Nephron (organoid): ENCODE data around the gene ALMS1.

Experiments
- H3K27ac Mint-ChIP-seq, 3 experiments: 2 replicates each; pipeline ENCODE4 v1.8.0; 2020; ENCODE audit warnings: mixed read lengths in 3 of 3, mild to moderate bottlenecking in 2 of 3, moderate library complexity in 1 of 3
- H3K27me3 Mint-ChIP-seq: 2 replicates; pipeline ENCODE4 v1.8.0; 2021; ENCODE audit warnings: low read depth, mild to moderate bottlenecking, moderate library complexity, mixed read lengths
- H3K36me3 Mint-ChIP-seq: 2 replicates; pipeline ENCODE4 v1.8.0; 2020; ENCODE audit warnings: low read depth, mixed read lengths
- H3K4me1 Mint-ChIP-seq: 2 replicates; pipeline ENCODE4 v1.8.0; 2020; ENCODE audit warnings: mixed read lengths
- H3K4me3 Mint-ChIP-seq, 3 experiments: 2 replicates each; pipeline ENCODE4 v1.8.0; 2020; ENCODE audit warnings: mild to moderate bottlenecking in 3 of 3, mixed read lengths in 3 of 3, moderate library complexity in 2 of 3
- H3K9me3 Mint-ChIP-seq: 2 replicates; pipeline ENCODE4 v1.8.0; 2020; ENCODE audit warnings: mixed read lengths
- TF ChIP-seq, protein P1 (sequence below), 3 experiments: fragments of 200-600 bp; sonication (generic); IDR thresholded peaks; one replicate each; pipeline ENCODE4 v1.5.0; 2021; ENCODE audit warnings: antibody characterized with exemption in 3 of 3; ENCODE audit not compliant: unreplicated experiment in 3 of 3

ALMS1 gene

DNA sequence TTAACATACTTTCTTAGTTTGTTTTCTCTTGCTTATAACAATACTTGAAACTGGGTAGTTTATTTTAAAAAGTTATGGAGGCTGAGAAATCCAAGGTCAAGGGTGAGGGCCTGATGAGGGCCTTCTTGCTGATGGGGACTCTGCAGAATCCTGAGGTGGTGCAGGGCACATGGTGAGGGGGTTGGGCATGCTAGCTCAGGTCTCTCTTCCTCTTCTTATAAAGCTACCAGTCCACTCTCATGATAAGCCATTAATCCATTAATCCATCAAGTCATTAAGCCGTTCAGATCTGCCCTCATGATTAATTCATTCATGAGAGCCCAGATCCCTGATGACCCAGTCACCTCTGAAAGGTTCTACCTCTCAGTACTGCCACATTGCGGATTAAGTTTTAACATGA lies 21.4 kb downstream of the ALMS1 start:
- peaks cover 75% of the 10 kb centered on the region for H3K36me3 Mint-ChIP-seq
- H3K27ac Mint-ChIP-seq: no peak overlapping the region
- peaks cover 47% of the 10 kb centered on the region for H3K9me3 Mint-ChIP-seq
- H3K27me3 Mint-ChIP-seq: no peaks in the 10 kb centered on the region
- no peaks in the 10 kb centered on the region for H3K4me1 Mint-ChIP-seq
- H3K4me3 Mint-ChIP-seq: no peak overlapping the region
- TF ChIP-seq, protein P1, sequence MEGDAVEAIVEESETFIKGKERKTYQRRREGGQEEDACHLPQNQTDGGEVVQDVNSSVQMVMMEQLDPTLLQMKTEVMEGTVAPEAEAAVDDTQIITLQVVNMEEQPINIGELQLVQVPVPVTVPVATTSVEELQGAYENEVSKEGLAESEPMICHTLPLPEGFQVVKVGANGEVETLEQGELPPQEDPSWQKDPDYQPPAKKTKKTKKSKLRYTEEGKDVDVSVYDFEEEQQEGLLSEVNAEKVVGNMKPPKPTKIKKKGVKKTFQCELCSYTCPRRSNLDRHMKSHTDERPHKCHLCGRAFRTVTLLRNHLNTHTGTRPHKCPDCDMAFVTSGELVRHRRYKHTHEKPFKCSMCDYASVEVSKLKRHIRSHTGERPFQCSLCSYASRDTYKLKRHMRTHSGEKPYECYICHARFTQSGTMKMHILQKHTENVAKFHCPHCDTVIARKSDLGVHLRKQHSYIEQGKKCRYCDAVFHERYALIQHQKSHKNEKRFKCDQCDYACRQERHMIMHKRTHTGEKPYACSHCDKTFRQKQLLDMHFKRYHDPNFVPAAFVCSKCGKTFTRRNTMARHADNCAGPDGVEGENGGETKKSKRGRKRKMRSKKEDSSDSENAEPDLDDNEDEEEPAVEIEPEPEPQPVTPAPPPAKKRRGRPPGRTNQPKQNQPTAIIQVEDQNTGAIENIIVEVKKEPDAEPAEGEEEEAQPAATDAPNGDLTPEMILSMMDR (IDR thresholded peaks at IDR 0.05; ENCODE audit: unreplicated experiment in 3 of 3): no peak

- H3K27ac Mint-ChIP-seq: no peak overlapping the region
- H3K9me3 Mint-ChIP-seq: peaks cover 37% of the 10 kb centered on the region
Observed at GRCh38 chr2:73408198-73408597, 22.6 kb downstream of the ALMS1 start.

GRCh38 chr2:73414696-73415095 lies 29.1 kb downstream of the ALMS1 start:
- TF ChIP-seq, protein P1 (IDR thresholded peaks at IDR 0.05; ENCODE audit: unreplicated experiment in 3 of 3): no peak
- peaks cover 11% of the 10 kb centered on the region for H3K4me1 Mint-ChIP-seq
- no peak overlapping the region for H3K4me3 Mint-ChIP-seq
- peaks cover 25% of the 10 kb centered on the region for H3K36me3 Mint-ChIP-seq
- no peak overlapping the region for H3K27ac Mint-ChIP-seq
- H3K27me3 Mint-ChIP-seq: no peaks in the 10 kb centered on the region
- H3K9me3 Mint-ChIP-seq: peaks cover 9% of the 10 kb centered on the region

More at GRCh38 chr2:73408198-73408597, 22.6 kb downstream of the ALMS1 start:
- TF ChIP-seq, protein P1 (IDR thresholded peaks at IDR 0.05; ENCODE audit: unreplicated experiment in 3 of 3): no peak
- peaks cover 67% of the 10 kb centered on the region for H3K36me3 Mint-ChIP-seq
- no peaks in the 10 kb centered on the region for H3K4me1 Mint-ChIP-seq
- no peak overlapping the region for H3K4me3 Mint-ChIP-seq
- no peaks in the 10 kb centered on the region for H3K27me3 Mint-ChIP-seq

- H3K27me3 Mint-ChIP-seq: no peaks in the 10 kb centered on the region
- peaks cover 8% of the 10 kb centered on the region for H3K9me3 Mint-ChIP-seq
- peaks cover 11% of the 10 kb centered on the region for H3K4me1 Mint-ChIP-seq
- H3K27ac Mint-ChIP-seq: no peak overlapping the region
- TF ChIP-seq, protein P1 (IDR thresholded peaks at IDR 0.05; ENCODE audit: unreplicated experiment in 3 of 3): no peak
- H3K4me3 Mint-ChIP-seq: no peak overlapping the region
- H3K36me3 Mint-ChIP-seq: peaks cover 21% of the 10 kb centered on the region
Observed at GRCh38 chr2:73415906-73416305, 30.3 kb downstream of the ALMS1 start.

DNA sequence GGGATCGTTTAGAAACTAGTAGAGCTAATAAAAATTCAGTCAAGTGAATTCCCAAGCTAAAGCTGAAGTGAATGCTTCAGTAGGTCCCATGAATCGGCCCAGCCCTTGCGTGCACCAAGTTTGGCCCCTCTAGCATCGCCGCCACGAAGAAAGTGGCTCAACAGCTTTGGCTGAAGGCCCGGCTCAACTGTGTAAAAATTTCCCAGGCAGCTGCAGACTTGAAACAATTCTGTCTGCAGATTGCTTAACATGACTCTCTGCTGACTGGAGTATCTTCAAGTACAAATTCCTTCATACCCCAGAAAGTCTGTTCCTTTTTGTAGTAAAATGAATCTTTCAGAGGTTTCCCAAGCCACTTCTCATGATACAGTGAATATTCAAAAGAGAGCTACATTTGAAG lies 32.7 kb downstream of the ALMS1 start:
- H3K27ac Mint-ChIP-seq: peak overlapping the region; percentile 13 to 50 (median 49)
- H3K27me3 Mint-ChIP-seq: no peaks in the 10 kb centered on the region

DNA sequence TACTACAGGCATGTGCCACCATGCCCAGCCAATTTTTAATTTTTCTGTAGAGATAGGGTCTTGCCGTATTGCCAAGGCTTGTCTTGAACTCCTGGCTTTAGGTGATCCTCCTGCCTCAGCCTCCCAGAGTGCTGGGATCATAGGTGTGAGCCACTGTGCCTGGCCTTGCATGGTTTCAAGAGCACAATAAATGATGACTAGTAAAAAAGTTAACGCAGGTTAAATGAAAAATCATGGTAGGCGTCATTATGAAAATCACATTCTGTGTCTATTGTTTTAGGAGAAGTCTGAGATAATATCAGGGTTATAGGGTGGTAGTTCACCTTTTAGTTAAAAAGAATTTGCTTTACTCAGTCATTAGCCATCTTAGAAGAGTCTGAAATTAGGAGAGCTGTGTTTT lies 38.3 kb downstream of the ALMS1 start:
- H3K4me3 Mint-ChIP-seq: no peak overlapping the region
- H3K9me3 Mint-ChIP-seq: no peaks in the 10 kb centered on the region
- peaks cover 31% of the 10 kb centered on the region for H3K36me3 Mint-ChIP-seq
- TF ChIP-seq, protein P1 (IDR thresholded peaks at IDR 0.05; ENCODE audit: unreplicated experiment in 3 of 3): no peak
- peaks cover 2% of the 10 kb centered on the region for H3K4me1 Mint-ChIP-seq
- no peaks in the 10 kb centered on the region for H3K27me3 Mint-ChIP-seq
- H3K27ac Mint-ChIP-seq: no peak overlapping the region

More for the DNA sequence above, 32.7 kb downstream of the ALMS1 start:
- TF ChIP-seq, protein P1 (IDR thresholded peaks at IDR 0.05; ENCODE audit: unreplicated experiment in 3 of 3): no peak
- peaks cover 7% of the 10 kb centered on the region for H3K36me3 Mint-ChIP-seq
- no peak overlapping the region for H3K4me3 Mint-ChIP-seq
- no peaks in the 10 kb centered on the region for H3K9me3 Mint-ChIP-seq
- peaks cover 11% of the 10 kb centered on the region for H3K4me1 Mint-ChIP-seq
